ENCODE results near the gene OLR1. TPM values are rescaled to one million over a fixed set of nuclear protein-coding genes. Genes with fewer than 3 reads are reported as not detected.
"Not testable (repeated sequence)": the region's sequence is repeated elsewhere in the genome, so short reads cannot be mapped to it uniquely, and the experiment has no call there.

Gene OLR1
- not detected in 2 replicates for total RNA-seq
- polyA plus RNA-seq (2012), result not detected

- DNase-seq (ENCODE audit: low read depth), result no peak
These were observed at the start of gene OLR1 for GRCh38 chr12:10171973-10172728. TSS of gene OLR1 (minus strand) at chr12:10172132. CDS start at chr12:10172077, 55 bp downstream.

DNA sequence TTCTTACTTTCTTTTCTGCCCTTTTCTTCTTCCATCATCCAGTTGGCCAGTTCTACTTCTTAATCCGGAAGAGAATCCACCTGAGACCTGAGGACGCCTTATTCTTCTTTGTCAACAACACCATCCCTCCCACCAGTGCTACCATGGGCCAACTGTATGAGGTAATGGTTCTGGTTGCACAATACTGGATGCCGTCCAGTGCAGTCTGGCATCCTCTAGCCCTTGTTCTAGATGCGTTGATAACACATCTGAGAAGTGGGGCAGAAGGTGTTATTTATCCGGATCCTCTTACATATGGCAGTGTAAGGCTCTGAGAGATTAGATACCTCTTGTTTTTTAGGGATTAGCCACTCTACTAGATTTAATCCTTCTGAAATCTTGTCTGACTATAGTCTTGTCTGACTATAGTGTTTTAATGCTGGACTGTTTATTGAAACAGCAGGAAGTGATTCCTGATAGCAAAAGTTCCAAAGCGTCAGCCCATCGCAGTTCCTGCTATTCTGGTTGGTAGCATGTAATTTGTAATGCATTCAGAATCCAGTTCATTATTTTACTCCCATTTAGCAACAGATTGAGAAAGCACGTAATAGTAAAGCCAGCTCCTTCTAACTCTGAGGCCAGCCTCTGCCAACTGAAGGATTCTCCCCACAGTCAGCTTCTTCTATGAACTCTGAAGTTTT lies 48.6 kb upstream of the OLR1 start:
- DNase-seq (ENCODE audit: low read depth), result no peak

- DNase-seq (ENCODE audit: low read depth), result no peak
These were observed 46.1 kb upstream of the OLR1 start for GRCh38 chr12:10218021-10218420.

DNA sequence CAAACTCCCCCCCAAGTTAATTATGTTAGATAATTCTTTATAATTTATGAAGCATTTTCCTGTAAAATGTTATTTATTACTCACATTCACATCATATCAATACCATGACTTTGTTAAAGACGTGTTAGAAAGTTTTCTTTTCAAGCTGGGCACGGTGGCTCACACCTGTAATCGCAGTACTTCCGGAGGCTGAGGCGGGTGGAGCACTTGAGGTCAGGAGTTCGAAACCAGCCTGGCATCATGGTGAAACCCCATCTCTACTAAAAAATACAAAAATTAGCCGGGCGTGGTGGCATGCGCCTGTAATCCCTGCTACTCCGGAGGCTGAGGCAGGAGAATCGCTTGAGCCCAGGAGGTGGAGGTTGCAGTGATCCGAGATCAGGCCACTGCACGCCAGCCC lies 44.0 kb upstream of the OLR1 start:
- DNase-seq (ENCODE audit: low read depth), result not testable (repeated sequence)

GRCh38 chr12:10215436-10215835 lies 43.5 kb upstream of the OLR1 start:
- no peak for DNase-seq (ENCODE audit: low read depth)

DNA sequence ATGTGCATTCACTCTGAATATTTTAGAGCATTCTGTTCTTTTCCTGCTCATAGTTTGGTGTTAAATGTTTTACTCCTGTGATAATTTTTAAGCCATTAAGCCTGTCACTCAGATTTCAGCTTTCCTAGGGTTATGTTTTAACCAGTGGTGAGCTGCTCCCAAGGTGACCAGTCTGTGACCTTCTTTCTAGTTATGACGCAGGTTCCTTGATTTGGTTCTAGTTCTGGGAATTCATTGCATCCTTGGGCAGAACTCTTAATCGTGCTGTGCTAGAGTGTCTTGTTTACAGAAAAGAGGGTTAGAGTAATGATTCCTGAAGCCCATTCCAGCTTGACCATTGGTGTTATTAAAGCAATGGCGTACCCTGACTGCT lies 42.9 kb upstream of the OLR1 start:
- DNase-seq (ENCODE audit: low read depth), result no peak

DNA sequence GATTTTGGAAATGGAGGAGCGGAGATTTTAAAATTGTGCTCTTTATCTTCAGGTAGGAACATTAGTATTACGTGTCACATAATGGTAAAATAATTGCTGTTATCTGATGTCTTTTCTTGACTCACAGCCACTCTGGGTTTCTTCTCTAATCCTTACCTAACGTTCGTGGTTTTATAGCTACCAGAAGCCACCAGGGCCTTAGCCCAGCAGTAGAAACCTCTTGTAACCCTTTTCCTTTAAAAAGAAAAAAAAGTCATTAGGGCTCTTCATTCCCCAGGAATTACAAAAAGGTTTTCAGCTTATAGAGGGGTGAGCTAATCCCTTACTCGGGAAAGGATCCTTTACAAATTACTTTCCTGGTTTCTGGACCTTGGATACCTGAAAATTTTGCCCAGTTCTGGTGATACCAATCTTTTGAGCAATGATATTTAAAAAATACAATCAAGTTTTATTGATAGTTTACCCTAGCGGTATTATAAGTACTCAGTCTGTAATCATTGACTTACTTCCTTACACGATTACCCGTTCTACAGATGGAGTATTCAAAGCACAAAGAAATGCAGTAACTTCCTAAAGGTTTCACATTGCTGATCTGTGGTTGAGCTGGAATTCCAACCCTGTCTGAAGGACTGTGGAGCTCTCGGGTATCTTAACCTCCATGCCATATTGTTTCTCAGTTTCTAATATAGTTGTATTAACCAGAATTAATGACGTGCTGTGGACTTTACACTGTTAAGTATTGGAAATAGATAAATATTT lies 42.4 kb upstream of the OLR1 start:
- DNase-seq (ENCODE audit: low read depth), result peak; percentile 51

DNA sequence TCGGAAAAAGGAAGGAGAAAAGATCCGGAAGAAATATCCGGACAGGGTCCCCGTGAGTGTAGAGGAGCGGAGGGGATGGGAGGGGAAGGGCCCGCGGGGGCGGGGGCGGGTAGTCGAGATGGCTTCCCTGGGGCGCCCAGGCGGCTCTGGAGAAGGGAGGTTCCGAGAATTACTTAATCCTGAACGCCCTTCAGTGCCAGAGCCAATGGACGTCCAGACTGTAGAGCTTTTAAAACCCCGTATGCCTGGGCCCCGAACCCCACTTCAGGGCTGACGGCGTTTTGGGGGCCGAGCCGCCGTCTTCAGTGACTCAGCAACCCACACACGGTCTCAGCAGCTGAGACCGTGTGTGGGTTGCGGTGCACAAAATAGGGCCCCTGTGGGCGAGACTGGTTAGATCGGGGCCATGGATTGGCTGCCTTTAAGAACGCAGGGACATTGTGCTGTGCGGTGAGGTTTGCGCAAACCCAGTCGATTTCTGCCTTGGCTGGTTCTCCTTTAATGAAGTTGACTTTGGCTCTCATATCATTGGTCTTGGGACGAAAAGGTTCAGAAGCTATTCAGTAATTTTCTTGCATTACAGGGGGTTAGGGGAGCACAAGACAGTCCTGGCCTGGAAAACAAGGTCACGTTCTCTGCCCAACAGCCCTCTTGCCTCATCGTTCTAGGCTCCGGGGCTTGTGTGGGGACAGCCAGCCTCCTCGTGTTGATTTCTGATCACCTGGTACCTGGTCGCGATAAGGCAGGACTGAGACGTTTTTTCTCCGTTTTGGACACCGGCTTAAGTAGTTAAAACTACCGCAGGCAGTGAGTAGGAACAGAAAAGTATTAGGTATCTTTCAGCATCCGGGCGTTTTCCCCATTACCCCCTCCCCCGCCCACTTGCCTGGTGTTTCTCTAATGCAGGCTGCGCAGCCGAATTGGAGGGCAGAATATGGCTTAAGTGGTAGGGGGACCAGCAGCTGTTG lies 41.5 kb upstream of the OLR1 start:
- DNase-seq (ENCODE audit: low read depth), result peak; percentile 93

GRCh38 chr12:10212739-10213131 lies 40.8 kb upstream of the OLR1 start, which contains the start of gene GABARAPL1:
TSS of gene GABARAPL1 (plus strand) at chr12:10212877. CDS start at chr12:10213130, 253 bp downstream.
- DNase-seq (ENCODE audit: low read depth), result peak; percentile 83

GRCh38 chr12:10211940-10212738 lies 40.2 kb upstream of the OLR1 start:
- DNase-seq (ENCODE audit: low read depth), result peak; percentile 99

- DNase-seq (ENCODE audit: low read depth), result no peak
These were observed 39.4 kb upstream of the OLR1 start for GRCh38 chr12:10211101-10211939.

DNA sequence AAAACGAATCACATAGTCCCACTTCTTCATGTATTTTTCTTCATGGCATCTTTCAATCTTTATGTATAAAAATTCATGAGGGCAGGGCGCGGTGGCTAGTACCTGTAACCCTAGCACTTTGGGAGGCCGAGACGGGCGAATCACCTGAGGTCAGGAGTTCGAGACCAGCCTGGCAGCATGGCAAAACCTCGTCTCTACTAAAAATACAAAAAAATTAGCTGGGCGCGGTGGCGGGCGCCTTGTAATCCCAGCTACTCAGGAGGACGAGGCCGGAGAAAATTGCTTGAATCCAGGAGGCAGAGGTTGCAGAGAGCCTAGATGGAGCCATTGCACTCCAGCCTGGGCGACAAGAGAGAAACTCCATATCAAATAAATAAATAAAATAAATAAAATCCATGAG lies 38.3 kb upstream of the OLR1 start:
- DNase-seq (ENCODE audit: low read depth), result no peak

GRCh38 chr12:10207136-10207535 lies 35.2 kb upstream of the OLR1 start:
- no peak for DNase-seq (ENCODE audit: low read depth)

DNA sequence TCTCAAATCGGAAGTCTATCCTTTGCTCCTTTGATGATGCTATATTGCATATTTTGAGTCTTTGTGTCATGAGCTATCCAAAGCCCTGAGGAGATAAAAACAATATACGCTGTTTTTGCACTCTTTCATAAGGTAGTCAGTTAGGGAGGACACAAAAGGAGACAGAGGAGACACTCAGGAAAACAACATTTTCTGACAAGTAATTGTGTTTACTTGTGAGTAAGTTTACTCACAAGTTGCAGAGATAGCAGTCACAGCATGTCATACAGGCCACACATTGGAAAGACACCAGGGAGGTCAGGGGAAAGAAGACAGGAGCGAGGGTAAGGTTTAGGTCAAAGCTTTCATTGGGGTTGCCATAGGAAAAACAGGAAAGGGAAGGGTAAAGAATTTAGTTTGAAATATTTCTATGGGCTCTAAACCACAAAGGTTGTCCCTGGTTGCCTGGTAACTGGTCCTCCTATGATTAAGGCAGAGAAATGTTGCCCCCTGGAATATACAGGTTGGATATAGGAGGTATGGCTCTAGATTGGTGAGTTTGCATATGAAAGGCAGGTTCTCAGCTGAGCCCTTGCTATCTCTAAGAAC lies 33.4 kb upstream of the OLR1 start:
- DNase-seq (ENCODE audit: low read depth), result no peak

DNA sequence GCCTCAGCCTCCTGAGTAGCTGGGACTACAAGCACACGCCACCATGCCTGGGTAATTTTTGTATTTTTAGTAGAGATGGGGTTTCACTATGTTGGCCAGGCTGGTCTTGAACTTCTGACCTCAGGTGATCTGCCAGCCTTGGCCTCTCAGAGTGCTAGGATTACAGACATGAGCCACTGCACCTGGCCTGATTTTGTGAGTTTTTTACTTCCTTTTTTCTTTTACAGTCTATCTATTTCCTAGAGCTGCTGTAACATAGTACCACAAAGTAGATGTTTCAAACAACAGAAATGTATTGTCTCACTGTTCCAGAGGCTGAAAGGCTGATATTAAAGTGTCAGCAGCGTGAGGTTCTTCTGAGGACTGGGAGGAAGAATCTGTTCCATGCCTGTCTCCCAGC lies 32.6 kb upstream of the OLR1 start:
- not testable (repeated sequence) for DNase-seq (ENCODE audit: low read depth)

DNA sequence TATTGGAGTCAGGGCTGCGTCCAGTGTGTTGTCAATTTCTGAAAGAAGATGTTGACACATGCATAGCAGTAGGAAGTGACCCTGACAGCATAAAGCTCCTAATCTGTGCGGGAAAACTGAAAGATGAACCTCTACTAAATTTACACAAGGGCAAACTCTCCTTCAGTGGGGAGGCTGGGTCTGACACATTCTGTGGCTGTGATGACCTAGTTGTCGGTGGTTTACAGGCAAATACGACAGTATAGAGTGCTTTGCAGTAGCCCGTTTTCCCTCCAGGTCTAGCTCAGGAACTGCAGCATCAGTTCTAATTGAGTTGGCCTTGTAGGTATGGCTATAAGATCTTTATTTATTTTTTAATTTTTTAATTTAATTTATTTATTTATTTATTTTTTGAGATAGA lies 25.9 kb upstream of the OLR1 start:
- no peak for DNase-seq (ENCODE audit: low read depth)

GRCh38 chr12:10196210-10196609 lies 24.3 kb upstream of the OLR1 start:
- DNase-seq (ENCODE audit: low read depth), result no peak

DNA sequence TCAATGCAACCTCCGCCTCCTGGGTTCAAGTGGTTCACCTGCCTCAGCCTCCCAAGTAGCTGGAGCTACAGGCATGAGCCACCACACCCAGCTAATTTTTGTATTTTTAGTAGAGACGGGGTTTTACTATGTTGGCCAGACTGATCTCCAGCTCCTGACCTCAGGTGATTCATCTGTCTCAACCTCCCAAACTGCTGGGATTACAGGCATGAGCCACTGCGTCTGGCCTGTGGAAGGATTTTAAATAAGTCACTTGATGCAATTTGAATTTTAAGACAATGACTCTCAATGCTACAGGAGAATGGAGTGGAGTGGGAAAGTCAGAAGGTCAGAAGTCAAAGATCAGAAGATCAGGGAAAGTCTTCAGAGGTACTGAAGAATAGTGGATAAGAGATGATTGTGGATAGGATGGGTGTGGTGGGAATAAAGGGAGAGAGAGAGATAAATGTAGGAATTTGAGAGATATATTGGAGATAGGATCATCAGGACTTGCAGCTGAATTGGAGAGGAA lies 22.3 kb upstream of the OLR1 start:
- DNase-seq (ENCODE audit: low read depth), result no peak

All from myocyte (in vitro differentiated cells).